ENCODE data around the gene MYOG.

The MYOG gene

DNA sequence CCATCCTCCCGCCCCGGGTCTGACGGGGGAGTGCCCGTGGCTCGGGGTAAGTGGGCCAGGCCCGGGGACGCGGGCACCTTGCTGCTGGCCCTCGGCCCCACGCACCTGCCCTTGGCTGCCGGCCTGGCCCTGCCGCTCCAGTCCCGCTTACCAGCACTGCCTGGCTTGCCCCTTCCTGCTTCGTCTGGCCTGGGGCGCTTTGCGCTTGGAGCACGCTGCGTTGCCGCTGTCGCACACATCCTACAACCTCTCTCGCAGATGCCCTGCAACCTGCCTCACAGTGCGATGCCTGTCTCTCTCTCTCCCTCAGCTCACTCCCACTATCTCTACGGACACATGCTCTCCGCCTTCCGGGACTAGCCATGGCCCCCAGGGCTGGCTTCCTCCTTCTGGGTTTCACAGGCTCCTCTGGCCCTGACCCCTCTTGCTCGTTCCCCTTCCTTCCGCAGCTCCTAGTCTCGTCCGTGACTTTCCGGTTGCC is 9.7 kb downstream of the MYOG start:
- TF ChIP-seq, protein P1, sequence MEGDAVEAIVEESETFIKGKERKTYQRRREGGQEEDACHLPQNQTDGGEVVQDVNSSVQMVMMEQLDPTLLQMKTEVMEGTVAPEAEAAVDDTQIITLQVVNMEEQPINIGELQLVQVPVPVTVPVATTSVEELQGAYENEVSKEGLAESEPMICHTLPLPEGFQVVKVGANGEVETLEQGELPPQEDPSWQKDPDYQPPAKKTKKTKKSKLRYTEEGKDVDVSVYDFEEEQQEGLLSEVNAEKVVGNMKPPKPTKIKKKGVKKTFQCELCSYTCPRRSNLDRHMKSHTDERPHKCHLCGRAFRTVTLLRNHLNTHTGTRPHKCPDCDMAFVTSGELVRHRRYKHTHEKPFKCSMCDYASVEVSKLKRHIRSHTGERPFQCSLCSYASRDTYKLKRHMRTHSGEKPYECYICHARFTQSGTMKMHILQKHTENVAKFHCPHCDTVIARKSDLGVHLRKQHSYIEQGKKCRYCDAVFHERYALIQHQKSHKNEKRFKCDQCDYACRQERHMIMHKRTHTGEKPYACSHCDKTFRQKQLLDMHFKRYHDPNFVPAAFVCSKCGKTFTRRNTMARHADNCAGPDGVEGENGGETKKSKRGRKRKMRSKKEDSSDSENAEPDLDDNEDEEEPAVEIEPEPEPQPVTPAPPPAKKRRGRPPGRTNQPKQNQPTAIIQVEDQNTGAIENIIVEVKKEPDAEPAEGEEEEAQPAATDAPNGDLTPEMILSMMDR (IDR thresholded peaks at IDR 0.05; ENCODE audit: insufficient read depth, low read length, missing control alignments), result no peak
- DNase-seq (ENCODE audit: low read depth, low spot score), result no peak
- POLR2A ChIA-PET, result no interaction called here
- CTCF ChIA-PET, result interaction anchor here (2.6 kb wide), 1 partner anchor 139 kb away, joined by 16 read pairs; no protein-coding TSS in a partner anchor
- no peak overlapping the region for H3K4me3 ChIP-seq (ENCODE audit: low read depth, low read length)

DNA sequence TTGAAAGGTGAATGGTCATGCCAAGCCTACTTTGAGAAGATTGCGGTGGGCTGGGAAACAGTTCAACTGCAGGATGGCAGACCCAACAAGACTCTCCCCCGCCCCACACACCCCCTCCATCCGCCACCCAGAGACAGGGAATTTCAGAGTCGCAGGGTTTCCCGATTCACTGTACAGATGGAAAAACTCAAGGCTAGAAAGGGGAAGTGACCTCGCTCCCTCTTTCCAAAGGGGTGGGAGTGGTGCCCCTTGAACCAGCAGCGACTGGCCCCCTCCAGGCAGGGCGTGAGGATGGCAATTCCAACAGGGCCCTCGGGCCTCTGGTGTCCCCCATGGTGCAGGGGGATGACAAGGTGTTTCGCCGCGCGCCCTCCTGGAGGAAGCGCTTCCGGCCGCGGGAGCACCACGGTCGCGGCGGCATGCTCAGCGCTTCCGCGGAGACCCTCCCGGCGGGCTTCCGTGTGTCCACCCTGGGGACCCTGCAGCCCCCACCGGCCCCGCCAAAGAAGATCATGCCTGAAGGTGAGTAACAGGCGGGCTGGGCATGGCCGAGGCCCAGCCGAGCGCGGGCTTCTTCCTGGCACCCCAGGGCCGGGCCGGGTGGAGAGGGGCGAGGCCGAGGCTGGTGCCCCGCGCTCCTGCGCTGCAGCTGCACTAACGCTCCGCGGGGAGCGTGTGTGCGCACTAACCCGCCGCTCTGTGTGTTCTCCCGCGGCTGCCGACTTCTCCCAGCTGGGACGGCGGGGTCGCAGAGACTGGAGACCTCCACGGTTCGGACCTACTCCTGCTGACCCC is 10.4 kb downstream of the MYOG start:
- ChIA-PET POLR2A (no interaction called here), CTCF (no interaction called here)
- no peak overlapping the region for H3K4me3 ChIP-seq (ENCODE audit: low read depth, low read length)
- no peak for DNase-seq (ENCODE audit: low read depth, low spot score)
- TF ChIP-seq, protein P1 (IDR thresholded peaks at IDR 0.05; ENCODE audit: insufficient read depth, low read length, missing control alignments), result no peak

- H3K4me3 ChIP-seq (ENCODE audit: low read depth, low read length), result no peak overlapping the region
- POLR2A ChIA-PET, result no interaction called here
- TF ChIP-seq, protein P1 (IDR thresholded peaks at IDR 0.05; ENCODE audit: insufficient read depth, low read length, missing control alignments), result no peak
- no peak for DNase-seq (ENCODE audit: low read depth, low spot score)
- CTCF ChIA-PET, result interaction anchor here (2.1 kb wide), 1 partner anchor 35 kb away, joined by 12 read pairs; no protein-coding TSS in a partner anchor
These were observed 11.2 kb downstream of the MYOG start for GRCh38 chr1:203074610-203075009.

- ChIA-PET POLR2A (no interaction called here), CTCF (interaction anchor here (2.1 to 3.5 kb wide), 2 partner anchors 34 to 195 kb away, joined by 12 to 24 read pairs; no protein-coding TSS in a partner anchor)
- DNase-seq (ENCODE audit: low read depth, low spot score), result no peak
- TF ChIP-seq, protein P1 (IDR thresholded peaks at IDR 0.05; ENCODE audit: insufficient read depth, low read length, missing control alignments), result no peak
- H3K4me3 ChIP-seq (ENCODE audit: low read depth, low read length), result no peak overlapping the region
These were observed 12.3 kb downstream of the MYOG start for GRCh38 chr1:203073469-203073868.

GRCh38 chr1:203072911-203073310 is 12.9 kb downstream of the MYOG start:
- H3K4me3 ChIP-seq (ENCODE audit: low read depth, low read length), result no peak overlapping the region
- ChIA-PET CTCF (interaction anchor here (2.1 to 3.5 kb wide), 2 partner anchors 33 to 195 kb away, joined by 12 to 24 read pairs; no protein-coding TSS in a partner anchor), POLR2A (interaction anchor here (0.6 kb wide), 1 partner anchor 140 kb away, joined by 3 read pairs; no protein-coding TSS in a partner anchor)
- TF ChIP-seq, protein P1 (IDR thresholded peaks at IDR 0.05; ENCODE audit: insufficient read depth, low read length, missing control alignments), result no peak
- DNase-seq (ENCODE audit: low read depth, low spot score), result no peak

DNA sequence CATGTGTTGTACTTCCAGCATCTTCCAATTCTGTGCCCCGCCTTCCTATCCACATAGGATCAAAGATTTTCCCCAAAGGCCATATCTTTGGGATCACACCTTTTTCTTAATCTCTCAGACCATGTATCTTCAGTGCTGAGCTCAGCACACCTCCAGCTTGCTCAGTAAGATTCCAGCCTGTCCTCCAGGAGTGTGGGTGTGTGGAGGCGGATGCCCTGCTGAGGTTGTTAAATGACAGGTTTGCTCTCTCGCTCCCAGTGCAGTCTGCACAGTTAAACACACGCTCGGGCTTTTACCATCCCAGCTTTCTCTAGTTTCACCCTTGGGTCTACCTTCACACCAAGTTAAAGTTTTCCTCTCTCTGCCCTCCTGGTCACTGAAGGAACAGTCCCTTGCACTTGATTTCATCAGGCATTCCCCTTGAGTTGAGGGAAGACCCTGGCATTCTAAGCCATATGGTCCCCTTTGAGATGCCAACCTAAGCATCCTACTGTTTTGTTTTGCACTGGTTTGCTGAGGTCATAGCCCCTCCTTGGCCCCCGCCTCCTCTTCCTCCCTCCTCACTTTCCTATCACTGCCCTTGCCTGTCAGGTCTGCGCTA is 13.7 kb downstream of the MYOG start:
- ChIA-PET POLR2A (no interaction called here), CTCF (interaction anchor here (1.3 to 3.5 kb wide), 5 partner anchors 10 to 196 kb away, joined by 4 to 24 read pairs (median 7); no protein-coding TSS in a partner anchor)
- no peak overlapping the region for H3K4me3 ChIP-seq (ENCODE audit: low read depth, low read length)
- TF ChIP-seq, protein P1 (IDR thresholded peaks at IDR 0.05; ENCODE audit: insufficient read depth, low read length, missing control alignments), result no peak
- DNase-seq (ENCODE audit: low read depth, low spot score), result no peak

Data from AG04449 (cell line).